Measurements from ENCODE around the gene RHOB.

Gene RHOB

DNA sequence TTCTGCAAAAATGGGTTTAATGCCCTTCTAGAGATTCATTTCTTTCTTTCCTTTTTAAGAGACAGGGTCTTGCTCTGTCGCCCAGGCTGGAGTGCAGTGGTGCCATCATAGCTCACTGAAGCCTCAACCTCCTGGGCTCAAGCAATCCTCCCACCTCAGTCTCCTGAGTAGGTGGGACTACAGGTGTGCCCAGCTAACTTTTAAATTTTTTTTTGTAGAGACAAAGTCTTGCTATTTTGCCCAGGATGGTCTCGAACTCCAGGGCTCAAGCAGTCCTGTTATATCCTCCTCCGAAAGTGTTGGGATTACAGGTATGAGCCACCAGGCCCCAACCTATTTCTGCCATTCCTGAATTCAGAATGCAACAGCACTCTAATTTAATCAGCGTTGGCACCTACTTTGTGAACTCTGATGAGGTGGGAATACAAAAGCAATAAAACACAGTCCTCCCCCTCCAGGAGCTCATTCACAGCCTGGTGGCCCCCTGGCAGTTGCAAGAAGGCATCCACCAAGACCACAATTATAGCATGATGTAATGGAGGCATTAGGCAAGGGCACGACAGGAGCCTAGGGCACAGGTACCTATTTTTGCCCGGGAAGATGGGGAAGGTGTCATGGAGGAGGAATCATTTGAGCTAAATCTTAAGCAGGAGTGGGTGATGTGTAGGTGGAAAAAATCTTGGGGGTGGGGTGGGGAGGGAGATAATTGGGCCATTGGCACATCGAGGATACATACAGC is 5.1 kb downstream of the RHOB start:
- Histone ChIP-seq H3K27ac (no peak overlapping the region), H3K4me1 (peaks cover 13 to 33% (median 18%) of the 10 kb centered on the region in 10 experiments; a peak in 19 of 20 replicates), H4K20me1 (peaks cover 17 to 47% (median 37%) of the 10 kb centered on the region in 11 experiments), H3K36me3 (peaks cover 0 to 14% (median 0%) of the 10 kb centered on the region in 11 experiments; a peak in 4 of 22 replicates), H3K4me3 (no peak overlapping the region), H3K4me2 (no peak overlapping the region), H3K9me3 (replicated peaks in 1 of 11) (no peaks in the 10 kb centered on the region), H3K27me3 (peaks cover 6 to 46% (median 38%) of the 10 kb centered on the region in 11 experiments; a peak in 20 of 22 replicates), H3K9ac (no peak overlapping the region)
- TF ChIP-seq Cebpa-rat (IDR thresholded peaks at IDR 0.05), result no peak

DNA sequence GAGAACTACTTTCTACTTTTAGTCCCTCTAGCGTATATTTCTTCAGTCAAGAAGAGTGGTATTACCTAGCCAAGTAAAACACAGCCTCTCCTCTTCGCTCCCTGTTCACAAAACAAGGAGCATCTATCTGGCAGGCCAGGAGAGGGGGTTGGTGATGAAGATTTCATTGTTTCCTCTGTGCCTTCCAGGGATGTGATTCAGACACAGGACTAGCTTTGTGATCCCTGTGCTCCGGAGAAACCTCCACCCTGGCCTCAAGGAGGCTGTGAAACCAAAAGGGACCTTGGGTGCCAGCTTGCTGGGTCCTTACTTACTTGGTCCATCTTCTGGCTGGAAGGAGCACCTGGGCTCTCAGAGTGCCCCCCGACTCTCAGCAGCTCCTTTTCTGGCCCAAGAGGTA is 5.7 kb downstream of the RHOB start:
- Histone ChIP-seq H3K9me3 (replicated peaks in 1 of 11) (no peaks in the 10 kb centered on the region), H4K20me1 (peaks cover 15 to 42% (median 32%) of the 10 kb centered on the region in 11 experiments), H3K9ac (no peak overlapping the region), H3K27me3 (peaks cover 6 to 40% (median 34%) of the 10 kb centered on the region in 11 experiments; a peak in 20 of 22 replicates), H3K4me3 (no peak overlapping the region), H3K4me1 (peaks cover 13 to 30% (median 15%) of the 10 kb centered on the region in 10 experiments; a peak in 19 of 20 replicates), H3K4me2 (no peak overlapping the region), H3K36me3 (peaks cover 0 to 14% (median 0%) of the 10 kb centered on the region in 11 experiments; a peak in 4 of 22 replicates), H3K27ac (no peak overlapping the region)
- no peak for TF ChIP-seq Cebpa-rat (IDR thresholded peaks at IDR 0.05)

DNA sequence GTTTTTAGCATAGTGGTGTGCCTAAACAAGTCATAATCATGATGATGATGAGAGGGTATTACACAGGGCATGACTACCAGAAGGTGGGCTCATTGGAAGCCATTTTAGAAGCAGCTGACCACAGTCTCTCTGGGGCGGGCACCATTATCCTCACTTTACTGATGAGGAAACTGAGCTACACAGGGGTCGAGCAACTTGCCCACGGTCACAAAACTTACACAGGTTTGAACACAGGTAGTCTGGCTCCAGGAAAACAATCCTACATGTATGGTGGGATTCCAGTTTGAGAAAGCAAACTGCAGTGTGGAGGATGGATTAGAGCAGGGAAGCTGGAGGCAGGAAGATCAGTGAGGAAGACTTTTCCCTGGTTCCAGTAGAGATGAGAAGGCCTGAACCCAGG is 6.2 kb downstream of the RHOB start:
- Histone ChIP-seq H3K9me3 (replicated peaks in 1 of 11) (no peaks in the 10 kb centered on the region), H3K27ac (no peak overlapping the region), H3K4me2 (no peak overlapping the region), H3K4me3 (no peak overlapping the region), H4K20me1 (peaks cover 9 to 36% (median 27%) of the 10 kb centered on the region in 11 experiments), H3K4me1 (peaks cover 9 to 25% (median 13%) of the 10 kb centered on the region in 10 experiments; a peak in 19 of 20 replicates), H3K9ac (no peak overlapping the region), H3K27me3 (peaks cover 3 to 35% (median 28%) of the 10 kb centered on the region in 11 experiments; a peak in 20 of 22 replicates), H3K36me3 (peaks cover 0 to 9% (median 0%) of the 10 kb centered on the region in 11 experiments; a peak in 4 of 22 replicates)
- TF ChIP-seq Cebpa-rat (IDR thresholded peaks at IDR 0.05), result no peak

- H3K9ac ChIP-seq, result no peak overlapping the region
- H3K36me3 ChIP-seq, result no peaks in the 10 kb centered on the region
- no peak for TF ChIP-seq Cebpa-rat (IDR thresholded peaks at IDR 0.05)
- H4K20me1 ChIP-seq, result peaks cover 0 to 24% (median 15%) of the 10 kb centered on the region in 11 experiments; a peak in 13 of 22 replicates
- no peak overlapping the region for H3K4me3 ChIP-seq
- H3K4me1 ChIP-seq, result peaks cover 0 to 20% (median 8%) of the 10 kb centered on the region in 10 experiments; a peak in 7 of 20 replicates
- H3K4me2 ChIP-seq, result no peak overlapping the region
- H3K9me3 ChIP-seq (replicated peaks in 1 of 11), result no peaks in the 10 kb centered on the region
- H3K27ac ChIP-seq, result no peak overlapping the region
- H3K27me3 ChIP-seq, result peaks cover 0 to 23% (median 16%) of the 10 kb centered on the region in 11 experiments; a peak in 18 of 22 replicates
These were observed 7.4 kb downstream of the RHOB start for GRCh38 chr2:20454036-20454981.

DNA sequence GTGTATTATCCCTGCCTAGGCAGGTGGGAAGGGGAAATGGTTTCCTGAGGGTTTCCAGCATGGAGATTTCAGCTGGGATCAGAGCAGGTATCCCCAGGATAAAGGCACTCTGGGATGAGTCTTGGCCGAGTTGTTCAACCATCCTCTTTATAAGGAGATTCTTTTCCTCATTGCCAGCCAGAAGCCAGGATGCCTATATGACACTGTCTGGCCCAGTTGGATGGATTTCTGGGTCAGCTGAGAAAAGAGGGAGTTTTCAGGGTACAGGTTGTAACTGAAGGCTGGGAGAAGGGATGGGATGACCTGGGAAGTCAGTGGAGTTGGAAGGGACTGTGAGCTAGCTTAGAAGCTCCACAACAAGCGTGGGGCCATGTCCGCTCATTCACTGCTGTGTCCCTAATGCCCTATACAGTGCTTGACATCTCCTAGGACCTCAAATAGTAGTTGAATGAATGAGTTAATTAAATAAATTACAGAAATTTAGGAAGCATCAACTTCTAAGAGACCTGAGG is 8.3 kb downstream of the RHOB start:
- H4K20me1 ChIP-seq, result peaks cover 0 to 16% (median 6%) of the 10 kb centered on the region in 11 experiments; a peak in 10 of 22 replicates
- no peaks in the 10 kb centered on the region for H3K9me3 ChIP-seq (replicated peaks in 1 of 11)
- peaks cover 0 to 12% (median 1%) of the 10 kb centered on the region in 10 experiments; a peak in 7 of 20 replicates for H3K4me1 ChIP-seq
- H3K4me3 ChIP-seq, result no peak overlapping the region
- H3K27me3 ChIP-seq, result peaks cover 0 to 14% (median 8%) of the 10 kb centered on the region in 11 experiments; a peak in 16 of 22 replicates
- no peaks in the 10 kb centered on the region for H3K36me3 ChIP-seq
- TF ChIP-seq Cebpa-rat (IDR thresholded peaks at IDR 0.05), result no peak
- H3K4me2 ChIP-seq, result no peak overlapping the region
- H3K9ac ChIP-seq, result no peak overlapping the region
- H3K27ac ChIP-seq, result no peak overlapping the region

GRCh38 chr2:20456116-20456571 is 9.3 kb downstream of the RHOB start:
- Histone ChIP-seq H3K9me3 (replicated peaks in 1 of 11) (no peaks in the 10 kb centered on the region), H3K27ac (no peak overlapping the region), H3K4me3 (no peak overlapping the region), H3K9ac (no peak overlapping the region), H4K20me1 (peaks cover 0 to 6% (median 0%) of the 10 kb centered on the region in 11 experiments; a peak in 1 of 22 replicates), H3K4me1 (peaks cover 0 to 7% (median 0%) of the 10 kb centered on the region in 10 experiments; a peak in 2 of 20 replicates), H3K36me3 (no peaks in the 10 kb centered on the region), H3K27me3 (peaks cover 0 to 5% (median 0%) of the 10 kb centered on the region in 11 experiments; a peak in 1 of 22 replicates), H3K4me2 (no peak overlapping the region)
- TF ChIP-seq Cebpa-rat (IDR thresholded peaks at IDR 0.05), result no peak

- H3K9me3 ChIP-seq (replicated peaks in 1 of 11), result no peaks in the 10 kb centered on the region
- H3K4me1 ChIP-seq, result peaks cover 0 to 7% (median 0%) of the 10 kb centered on the region in 10 experiments; a peak in 2 of 20 replicates
- H3K9ac ChIP-seq, result no peak overlapping the region
- H3K4me3 ChIP-seq, result no peak overlapping the region
- no peaks in the 10 kb centered on the region for H4K20me1 ChIP-seq
- TF ChIP-seq Cebpa-rat (IDR thresholded peaks at IDR 0.05), result no peak
- 0 out of 22 replicates have a peak, but pooled peaks cover 0 to 3% (median 0%) of the 10 kb centered on the region in 11 experiments for H3K27me3 ChIP-seq
- H3K4me2 ChIP-seq, result no peak overlapping the region
- no peaks in the 10 kb centered on the region for H3K36me3 ChIP-seq
- H3K27ac ChIP-seq, result no peak overlapping the region
These were observed 10.0 kb downstream of the RHOB start for GRCh38 chr2:20456636-20457426.

Measured in BLaER1 treated with 17β-estradiol and CSF1 and Interleukin-3, amounts not matched to agents 10 nM and 100 nM (cell line).